Gastroesophageal sphincter (tissue), 4 donors: ENCODE measurements around the gene GALNT7. TPM values are rescaled to one million over a fixed set of nuclear protein-coding genes. Genes with fewer than 3 reads are reported as not detected.

ENCODE experiments used
- ATAC-seq: fragments of 150-250 bp; one replicate; pipeline ENCODE4 v1.9.1; 2016; ENCODE audit warnings: mild to moderate bottlenecking, moderate library complexity
- H3K27ac ChIP-seq, 4 donors: fragments of 200-600 bp; sonication (generic) in 3 of 4; 1 replicate in 3 of 4; 2 replicates in 1 of 4; pipeline ENCODE4 v1.5.1; 2016 to 2019
- H3K27me3 ChIP-seq: fragments of 200-600 bp; sonication (generic); one replicate; pipeline ENCODE4 v1.5.1; 2019
- H3K36me3 ChIP-seq, 2 donors: fragments of 200-600 bp; sonication (generic); one replicate each; pipeline ENCODE4 v1.5.1; 2019; ENCODE audit warnings: control low read depth in 1 of 2
- H3K4me1 ChIP-seq, 3 donors: fragments of 200-600 bp; sonication (generic); 1 replicate in 2 of 3; 2 replicates in 1 of 3; pipeline ENCODE4 v1.5.1; 2016 to 2019; ENCODE audit warnings: control low read depth in 2 of 3
- H3K4me3 ChIP-seq, 2 donors: fragments of 200-600 bp; sonication (generic); one replicate each; pipeline ENCODE4 v1.5.1; 2019; ENCODE audit warnings: mild to moderate bottlenecking in 1 of 2, moderate library complexity in 1 of 2
- H3K9me3 ChIP-seq, 3 donors: fragments of 200-600 bp; sonication (generic); one replicate each; pipeline ENCODE4 v1.5.1; 2017 to 2019; ENCODE audit warnings: control low read depth in 2 of 3
- CTCF ChIP-seq, 4 experiments: fragments of 200-600 bp in 2 of 4; fragments of 450-650 bp in 2 of 4; sonication (generic) in 1 of 4; IDR thresholded peaks; one replicate each; pipeline ENCODE4 v1.5.1; 2017 to 2019; ENCODE audit warnings: antibody characterized with exemption in 4 of 4, mild to moderate bottlenecking in 2 of 4, moderate library complexity in 2 of 4
- EP300 ChIP-seq: sonication (generic); formaldehyde crosslinking; IDR thresholded peaks from one replicate; pipeline ENCODE4 v1.6.1; 2017; ENCODE audit warnings: antibody characterized with exemption, mild to moderate bottlenecking
- POLR2A ChIP-seq, 2 donors: fragments of 450-650 bp; IDR thresholded peaks; one replicate each; pipeline ENCODE4 v1.6.1; 2017; ENCODE audit warnings: antibody characterized with exemption in 2 of 2, mild to moderate bottlenecking in 2 of 2, moderate library complexity in 1 of 2
- POLR2AphosphoS5 ChIP-seq: sonication (generic); formaldehyde crosslinking; IDR thresholded peaks from one replicate; pipeline ENCODE4 v1.6.1; 2017; ENCODE audit warnings: antibody characterized with exemption
- WGBS, 2 donors: methylation state at CpG; one replicate each; pipeline ENCODE4 v1.1.5; 2018; ENCODE audit warnings: low coverage in 1 of 2; 5-methylcytosine and 5-hydroxymethylcytosine counted together
- total RNA-seq, 4 donors: library from RNA; depleted of rRNA; stranded (reverse); fragments of >200 nt; gene quantifications; one replicate each; pipeline ENCODE4 v1.1.0, GENCODE V29; 2016

GALNT7 gene
- total RNA-seq, 4 donors from 2014 or later, result 13.7 to 30.3 (median 17.5) TPM

- no peak for ATAC-seq
These were observed 139.2 kb downstream of the GALNT7 start for GRCh38 chr4:173307778-173308177.

GRCh38 chr4:173311368-173311767 is 142.8 kb downstream of the GALNT7 start:
- 13 to 86% methylated on average over 1 to 2 of the region's 4 CpGs for WGBS, 2 donors
- TF ChIP-seq POLR2AphosphoS5, result no peak
- TF ChIP-seq POLR2A (IDR thresholded peaks at IDR 0.05), result no peak
- no peak for TF ChIP-seq EP300
- TF ChIP-seq CTCF (IDR thresholded peaks at IDR 0.05), result no peak
- peaks cover 0 to 23% of the 10 kb centered on the region in 2 donors for H3K36me3 ChIP-seq

More at GRCh38 chr4:173307778-173308177, 139.2 kb downstream of the GALNT7 start:
- no peak for TF ChIP-seq CTCF (IDR thresholded peaks at IDR 0.05)
- no peak for TF ChIP-seq POLR2A (IDR thresholded peaks at IDR 0.05)
- TF ChIP-seq EP300, result no peak
- no peak for TF ChIP-seq POLR2AphosphoS5
- no peak overlapping the region for H3K4me3 ChIP-seq
- no peak overlapping the region for H3K27ac ChIP-seq
- H3K36me3 ChIP-seq, result peaks cover 0 to 14% of the 10 kb centered on the region in 2 donors
- WGBS, 2 donors, result 82 to 100% methylated on average over 3 of the region's 3 CpGs
- H3K4me1 ChIP-seq, result peaks cover 0 to 7% (median 0%) of the 10 kb centered on the region in 3 donors
- H3K27me3 ChIP-seq, result no peaks in the 10 kb centered on the region
- no peaks in the 10 kb centered on the region for H3K9me3 ChIP-seq

GRCh38 chr4:173314715-173315114 is 146.1 kb downstream of the GALNT7 start:
- TF ChIP-seq CTCF (IDR thresholded peaks at IDR 0.05) (no peak), POLR2AphosphoS5 (no peak), POLR2A (IDR thresholded peaks at IDR 0.05) (no peak), EP300 (no peak)
- Histone ChIP-seq H3K4me3 (no peak overlapping the region), H3K36me3 (peaks cover 0 to 37% of the 10 kb centered on the region in 2 donors), H3K9me3 (no peaks in the 10 kb centered on the region), H3K27me3 (no peaks in the 10 kb centered on the region), H3K4me1 (peaks cover 0 to 9% (median 3%) of the 10 kb centered on the region in 3 donors), H3K27ac (no peak overlapping the region)
- no peak for ATAC-seq
- 83 to 94% methylated on average over 3 of the region's 3 CpGs for WGBS, 2 donors

More at GRCh38 chr4:173311368-173311767, 142.8 kb downstream of the GALNT7 start:
- Histone ChIP-seq H3K27ac (no peak overlapping the region), H3K4me1 (no peaks in the 10 kb centered on the region), H3K27me3 (no peaks in the 10 kb centered on the region), H3K4me3 (no peak overlapping the region), H3K9me3 (no peaks in the 10 kb centered on the region)
- ATAC-seq, result no peak

GRCh38 chr4:173316060-173316459 is 147.4 kb downstream of the GALNT7 start:
- H3K27ac ChIP-seq, result no peak overlapping the region
- ATAC-seq, result no peak
- H3K27me3 ChIP-seq, result no peaks in the 10 kb centered on the region
- no peak overlapping the region for H3K4me3 ChIP-seq
- no peaks in the 10 kb centered on the region for H3K9me3 ChIP-seq
- peaks cover 0 to 42% of the 10 kb centered on the region in 2 donors for H3K36me3 ChIP-seq
- WGBS, 2 donors, result 37 to 76% methylated on average over 2 of the region's 2 CpGs
- peaks cover 0 to 9% (median 3%) of the 10 kb centered on the region in 3 donors for H3K4me1 ChIP-seq
- no peak for TF ChIP-seq POLR2AphosphoS5

GRCh38 chr4:173317004-173317403 is 148.4 kb downstream of the GALNT7 start:
- H3K36me3 ChIP-seq, result peaks cover 0 to 47% of the 10 kb centered on the region in 2 donors
- no peak for ATAC-seq
- H3K4me1 ChIP-seq, result peaks cover 0 to 9% (median 3%) of the 10 kb centered on the region in 3 donors
- no peaks in the 10 kb centered on the region for H3K9me3 ChIP-seq
- TF ChIP-seq EP300 (no peak), CTCF (IDR thresholded peaks at IDR 0.05) (no peak)
- no peaks in the 10 kb centered on the region for H3K27me3 ChIP-seq
- no peak overlapping the region for H3K4me3 ChIP-seq
- WGBS, 2 donors, result 47 to 70% methylated on average over 2 to 3 of the region's 3 CpGs
- no peak overlapping the region for H3K27ac ChIP-seq
